Neuronal stem cell (in vitro differentiated cells): ENCODE measurements around the gene SIGLEC11.
A peak's percentile ranks its signal among the peaks of the same experiment; 100 is the strongest.

ENCODE experiments used
- DNase-seq: peaks from one replicate; pipeline ENCODE4 v3.0.0-alpha.2; 2013; ENCODE audit warnings: low spot score
- H2AFZ ChIP-seq: one replicate; pipeline ENCODE4 v1.6.1; 2013; ENCODE audit warnings: mild to moderate bottlenecking, low read length, inconsistent platforms
- H2AK5ac ChIP-seq: 2 replicates; pipeline ENCODE4 v1.6.1; 2013; ENCODE audit warnings: low read depth, mild to moderate bottlenecking, inconsistent platforms, low read length, moderate library complexity, mixed read lengths
- H2BK120ac ChIP-seq: 2 replicates; pipeline ENCODE4 v1.6.1; 2013; ENCODE audit warnings: low read depth, mild to moderate bottlenecking, inconsistent platforms, low read length, moderate library complexity, mixed read lengths
- H2BK12ac ChIP-seq: one replicate; pipeline ENCODE4 v1.6.1; 2013; ENCODE audit warnings: low read length, inconsistent platforms
- H2BK15ac ChIP-seq: 2 replicates; pipeline ENCODE4 v1.6.1; 2013; ENCODE audit warnings: mild to moderate bottlenecking, low read length, inconsistent platforms, mixed read lengths
- H2BK5ac ChIP-seq: one replicate; pipeline ENCODE4 v1.6.1; 2013; ENCODE audit warnings: inconsistent platforms, mild to moderate bottlenecking, low read length, moderate library complexity
- H3K14ac ChIP-seq: one replicate; pipeline ENCODE4 v1.6.1; 2013; ENCODE audit warnings: low read length, inconsistent platforms
- H3K18ac ChIP-seq: 2 replicates; pipeline ENCODE4 v1.6.1; 2013; ENCODE audit warnings: low read length, inconsistent platforms
- H3K23ac ChIP-seq: 2 replicates; pipeline ENCODE4 v1.6.1; 2013; ENCODE audit warnings: low read depth, mild to moderate bottlenecking, mixed read lengths, low read length, inconsistent platforms; ENCODE audit not compliant: poor library complexity
- H3K27ac ChIP-seq: replicated peaks from 3 replicates; pipeline ENCODE4 v1.5.1; 2013; ENCODE audit warnings: low read length, inconsistent platforms
- H3K27me3 ChIP-seq, 3 experiments: 2 replicates each; pipeline ENCODE4 v1.6.1; 2013; ENCODE audit warnings: low read length in 3 of 3, mild to moderate bottlenecking in 2 of 3, inconsistent platforms in 1 of 3, low read depth in 1 of 3, mixed read lengths in 1 of 3, moderate library complexity in 1 of 3; ENCODE audit not compliant: control insufficient read depth in 3 of 3, insufficient read depth in 3 of 3
- H3K36me3 ChIP-seq, 2 donors: replicated peaks in 1 of 2; 2 replicates each; pipeline ENCODE4 v1.6.1; 2013; ENCODE audit warnings: low read length in 2 of 2; ENCODE audit not compliant: control insufficient read depth in 2 of 2, insufficient read depth in 2 of 2
- H3K4ac ChIP-seq: 2 replicates; pipeline ENCODE4 v1.6.1; 2013; ENCODE audit warnings: inconsistent platforms, mild to moderate bottlenecking, low read length, moderate library complexity
- H3K4me1 ChIP-seq, 2 donors: 1 replicate in 1 of 2; 2 replicates in 1 of 2; pipeline ENCODE4 v1.6.1; 2013; ENCODE audit warnings: low read length in 2 of 2, low read depth in 1 of 2; ENCODE audit not compliant: control insufficient read depth in 2 of 2, insufficient read depth in 1 of 2
- H3K4me2 ChIP-seq: one replicate; pipeline ENCODE4 v1.6.1; 2013; ENCODE audit warnings: mild to moderate bottlenecking, low read length, inconsistent platforms; ENCODE audit not compliant: insufficient read depth, poor library complexity, severe bottlenecking
- H3K4me3 ChIP-seq, 2 donors: 2 replicates each; pipeline ENCODE4 v1.5.1; 2013; ENCODE audit warnings: low read length in 2 of 2, mild to moderate bottlenecking in 2 of 2, inconsistent platforms in 1 of 2, moderate library complexity in 1 of 2
- H3K79me1 ChIP-seq: one replicate; pipeline ENCODE4 v1.6.1; 2013; ENCODE audit warnings: low read depth, mild to moderate bottlenecking, inconsistent platforms, low read length, moderate library complexity
- H3K9ac ChIP-seq: one replicate; pipeline ENCODE4 v1.6.1; 2013; ENCODE audit warnings: mild to moderate bottlenecking, low read depth, low read length, inconsistent platforms; ENCODE audit not compliant: poor library complexity
- H3K9me3 ChIP-seq, 2 donors: replicated peaks in 1 of 2; 2 replicates each; pipeline versions ENCODE3 to v1.6.1; 2013; ENCODE audit warnings: low read length in 2 of 2, mild to moderate bottlenecking in 2 of 2, inconsistent platforms in 1 of 2, low read depth in 1 of 2, mixed read lengths in 1 of 2, moderate library complexity in 1 of 2; ENCODE audit not compliant: control insufficient read depth in 2 of 2, insufficient read depth in 1 of 2
- H4K8ac ChIP-seq: one replicate; pipeline ENCODE4 v1.6.1; 2013; ENCODE audit warnings: low read depth, mild to moderate bottlenecking, inconsistent platforms, low read length, moderate library complexity
- H4K91ac ChIP-seq: one replicate; pipeline ENCODE4 v1.6.1; 2013; ENCODE audit warnings: low read length, low read depth, mild to moderate bottlenecking, inconsistent platforms; ENCODE audit not compliant: poor library complexity
- WGBS, 2 donors: extraction: QIAGEN DNeasy Blood & Tissue Kit; methylation state at CpG; one replicate each; pipeline ENCODE4 v1.1.7; 2013; ENCODE audit warnings: missing lambda C conversion rate in 2 of 2, mixed read lengths in 1 of 2; ENCODE audit not compliant: insufficient read length in 2 of 2, insufficient replicate concordance in 1 of 2; ENCODE audit errors: extremely low coverage in 2 of 2; 5-methylcytosine and 5-hydroxymethylcytosine counted together

Gene SIGLEC11

DNA sequence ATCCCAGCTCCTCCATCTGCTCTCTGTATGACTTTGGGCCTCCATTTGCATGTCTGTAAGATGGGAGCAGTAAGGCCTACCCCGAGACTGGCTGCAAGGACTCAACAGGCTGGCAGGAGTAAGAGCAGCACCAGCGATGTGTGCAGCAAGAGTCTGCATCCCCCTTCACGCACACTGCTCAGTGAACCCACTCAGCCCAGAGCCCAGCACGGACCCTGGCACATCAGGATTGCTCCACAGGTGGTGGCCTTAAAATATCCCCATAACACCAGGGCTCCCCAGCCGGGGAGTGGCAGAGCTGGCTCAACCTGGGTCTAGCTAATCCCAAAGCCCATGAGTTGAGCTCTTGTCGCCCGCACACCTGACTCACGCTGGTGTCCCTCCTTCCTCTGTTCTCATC lies 40.8 kb upstream of the SIGLEC11 start:
- H3K4ac ChIP-seq = no peak overlapping the region
- no peak overlapping the region for H2BK5ac ChIP-seq
- DNase-seq = no peak
- peak overlapping the region; percentile 37 for H3K9ac ChIP-seq
- no peaks in the 10 kb centered on the region for H3K4me1 ChIP-seq
- no peak overlapping the region for H4K8ac ChIP-seq
- H2AFZ ChIP-seq = no peak overlapping the region
- no peak overlapping the region for H2AK5ac ChIP-seq
- no peak overlapping the region for H2BK15ac ChIP-seq
- H3K4me3 ChIP-seq = no peak overlapping the region
- no peak overlapping the region for H3K18ac ChIP-seq
- peaks cover 4% of the 10 kb centered on the region for H3K79me1 ChIP-seq
- no CpG with 5 or more reads among the region's 8 CpGs for WGBS, 2 donors
- no peak overlapping the region for H2BK12ac ChIP-seq
- no peak overlapping the region for H3K14ac ChIP-seq
- H3K23ac ChIP-seq = no peak overlapping the region
- H3K27me3 ChIP-seq = no peaks in the 10 kb centered on the region
- H3K9me3 ChIP-seq = peaks cover 0 to 1% of the 10 kb centered on the region in 2 donors
- H4K91ac ChIP-seq = no peak overlapping the region
- H3K36me3 ChIP-seq = peaks cover 38 to 78% of the 10 kb centered on the region in 2 donors
- H2BK120ac ChIP-seq = no peak overlapping the region
- no peak overlapping the region for H3K4me2 ChIP-seq
- no peak overlapping the region for H3K27ac ChIP-seq

DNA sequence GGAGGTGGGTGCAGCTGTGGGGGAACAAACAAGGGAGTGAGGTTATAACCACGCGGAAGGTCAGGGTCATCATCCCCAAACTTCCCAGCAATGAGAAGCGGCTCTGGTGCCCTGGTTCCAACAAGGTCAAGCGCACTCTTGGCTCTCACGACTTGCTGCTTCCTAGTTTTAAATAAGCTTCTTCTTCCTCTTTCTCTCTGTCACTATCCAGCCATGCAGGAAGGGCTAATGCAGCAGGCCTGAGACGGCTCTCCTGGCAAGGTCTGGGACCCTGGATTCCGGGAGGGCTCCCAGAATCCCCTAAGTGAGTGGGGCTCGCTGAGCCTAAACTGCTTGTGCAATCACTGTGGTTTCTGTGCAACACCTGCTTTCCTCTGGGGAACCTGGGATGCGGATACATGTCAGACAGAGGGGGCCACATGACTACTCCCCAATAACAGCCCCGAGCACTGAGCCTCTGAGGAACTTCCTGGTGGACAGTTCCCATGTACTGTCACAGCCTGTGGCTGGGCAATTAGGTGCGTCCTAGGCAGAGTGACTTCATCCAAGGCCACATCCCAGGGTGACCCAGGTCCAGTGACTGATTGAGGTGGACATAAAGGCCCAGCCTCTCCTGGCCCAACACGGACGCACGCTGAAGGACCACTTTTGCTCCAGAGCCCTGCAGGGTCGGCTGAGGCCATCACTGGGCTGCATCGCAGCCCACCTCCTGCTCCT lies 40.0 kb upstream of the SIGLEC11 start:
- Histone ChIP-seq H4K8ac (no peak overlapping the region), H2BK120ac (no peak overlapping the region), H3K18ac (no peak overlapping the region), H3K9me3 (peaks cover 0 to 1% of the 10 kb centered on the region in 2 donors), H3K9ac (no peak overlapping the region), H3K36me3 (peaks cover 37 to 78% of the 10 kb centered on the region in 2 donors), H3K4ac (no peak overlapping the region), H2BK15ac (no peak overlapping the region), H3K4me3 (no peak overlapping the region), H4K91ac (no peak overlapping the region), H2BK5ac (no peak overlapping the region), H3K14ac (no peak overlapping the region), H3K27ac (no peak overlapping the region), H2BK12ac (no peak overlapping the region), H2AFZ (no peak overlapping the region), H3K23ac (no peak overlapping the region), H3K4me2 (no peak overlapping the region), H3K4me1 (no peaks in the 10 kb centered on the region), H3K27me3 (no peaks in the 10 kb centered on the region), H3K79me1 (peaks cover 4% of the 10 kb centered on the region), H2AK5ac (no peak overlapping the region)
- no peak for DNase-seq
- WGBS, 2 donors = no CpG with 5 or more reads among the region's 16 CpGs

DNA sequence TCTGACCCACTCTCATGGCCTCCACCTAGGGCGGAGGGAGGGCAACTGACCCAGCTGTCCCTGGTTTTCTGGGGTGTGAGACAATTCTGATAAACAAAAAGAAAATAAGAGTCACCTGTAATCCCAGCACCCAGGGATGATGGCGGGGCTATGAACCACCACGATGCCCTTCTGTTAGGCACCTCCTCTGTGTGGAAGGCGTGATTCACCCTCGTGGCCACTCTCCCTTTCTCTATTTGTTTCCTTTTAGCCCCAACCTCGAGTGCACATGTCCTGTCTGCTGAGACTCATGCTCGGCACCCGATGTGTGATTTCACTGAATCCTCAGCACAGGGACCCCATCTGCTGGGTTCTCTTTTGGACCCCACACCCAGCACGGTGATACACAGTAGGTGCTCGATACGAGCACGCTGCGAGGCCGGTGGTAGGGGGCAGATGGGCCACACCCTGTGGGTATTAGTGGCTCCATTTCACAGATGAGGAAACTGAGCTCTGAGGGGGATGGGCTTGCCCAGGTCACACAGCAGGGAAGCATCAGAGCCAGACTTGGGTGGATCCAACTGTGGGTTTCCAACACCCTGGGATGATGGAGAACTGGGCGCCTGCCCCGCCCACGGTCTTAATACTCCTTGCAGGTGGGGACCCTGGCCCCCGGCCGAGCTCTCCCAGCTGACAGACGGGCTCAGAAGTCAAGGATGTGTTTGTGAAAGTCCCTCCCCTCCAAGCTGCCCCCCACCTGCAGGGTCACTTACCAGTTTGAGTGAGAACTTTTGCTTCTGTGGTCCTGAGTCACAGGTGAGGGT lies 39.3 kb upstream of the SIGLEC11 start:
- Histone ChIP-seq H4K8ac (no peak overlapping the region), H2BK12ac (no peak overlapping the region), H3K36me3 (peaks cover 40 to 75% of the 10 kb centered on the region in 2 donors), H3K9me3 (peaks cover 0 to 1% of the 10 kb centered on the region in 2 donors), H3K4me2 (no peak overlapping the region), H3K4me1 (no peaks in the 10 kb centered on the region), H3K4ac (no peak overlapping the region), H3K9ac (no peak overlapping the region), H2BK5ac (no peak overlapping the region), H3K79me1 (peaks cover 2% of the 10 kb centered on the region), H2BK120ac (no peak overlapping the region), H3K14ac (no peak overlapping the region), H3K27ac (no peak overlapping the region), H3K18ac (no peak overlapping the region), H3K27me3 (no peaks in the 10 kb centered on the region), H2AK5ac (no peak overlapping the region), H2AFZ (no peak overlapping the region), H3K23ac (no peak overlapping the region), H2BK15ac (no peak overlapping the region), H4K91ac (no peak overlapping the region), H3K4me3 (no peak overlapping the region)
- no CpG with 5 or more reads among the region's 20 CpGs for whole genome bisulfite sequencing, 2 donors
- no peak for DNase-seq

DNA sequence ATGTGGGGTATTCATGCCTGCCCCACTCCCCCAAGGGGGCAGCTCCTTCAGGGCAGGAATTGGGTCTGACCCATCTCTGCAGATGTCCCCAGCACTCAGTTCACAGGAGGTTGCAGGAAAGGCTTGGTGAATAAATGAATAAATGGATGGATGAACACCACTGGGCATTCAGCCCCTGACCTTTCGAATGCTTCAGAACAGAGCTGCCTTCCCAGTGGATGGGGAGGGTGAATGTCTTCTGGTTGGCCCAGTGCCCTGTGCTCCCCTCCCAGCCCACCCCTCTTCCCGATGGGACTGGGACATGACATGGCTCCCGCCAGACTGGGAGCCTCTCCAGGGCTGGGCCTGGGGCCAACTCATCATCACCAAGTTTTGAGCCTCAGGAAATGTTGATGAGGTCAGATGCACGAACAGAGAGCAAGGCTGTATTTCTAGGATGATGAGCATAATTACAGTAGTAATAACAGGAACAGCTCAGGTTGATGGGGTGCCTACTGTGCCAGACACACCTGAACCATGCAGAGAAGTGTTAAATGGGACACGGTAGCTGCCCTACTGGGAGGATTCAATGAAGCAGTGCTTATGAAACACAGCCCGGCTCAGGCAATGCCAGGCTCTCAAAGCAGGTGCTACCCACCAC lies 38.5 kb upstream of the SIGLEC11 start:
- Histone ChIP-seq H2BK120ac (no peak overlapping the region), H3K14ac (no peak overlapping the region), H3K18ac (no peak overlapping the region), H3K4me2 (no peak overlapping the region), H4K91ac (no peak overlapping the region), H3K27ac (no peak overlapping the region), H2AK5ac (no peak overlapping the region), H3K27me3 (no peaks in the 10 kb centered on the region), H3K9me3 (peaks cover 0 to 1% of the 10 kb centered on the region in 2 donors), H3K9ac (no peak overlapping the region), H3K4ac (no peak overlapping the region), H2BK5ac (no peak overlapping the region), H3K36me3 (peaks cover 39 to 76% of the 10 kb centered on the region in 2 donors), H4K8ac (no peak overlapping the region), H2BK15ac (no peak overlapping the region), H3K79me1 (peaks cover 2% of the 10 kb centered on the region), H2BK12ac (no peak overlapping the region), H2AFZ (no peak overlapping the region), H3K4me3 (peak overlapping the region in 1 of 2 donors; percentile 59), H3K4me1 (no peaks in the 10 kb centered on the region), H3K23ac (no peak overlapping the region)
- DNase-seq = no peak
- no CpG with 5 or more reads among the region's 6 CpGs for WGBS, 2 donors
